Measurements from ENCODE around the gene TAS1R3.

Gene TAS1R3

GRCh38 chr1:1324524-1325287 lies 6.4 kb upstream of the TAS1R3 start, which contains the start of the genes CPTP and INTS11:
CPTP (plus strand) TSS chr1:1324802; CDS start chr1:1326911, 2,109 bp downstream.
INTS11 (minus strand) TSS chr1:1324660; CDS start chr1:1324608, 52 bp downstream.
- DNase-seq (ENCODE audit: low read depth): peak; percentile 94

- DNase-seq (ENCODE audit: low read depth): no peak
Measured at GRCh38 chr1:1325288-1326074, 5.6 kb upstream of the TAS1R3 start.

- no peak for DNase-seq (ENCODE audit: low read depth)
Measured at GRCh38 chr1:1326075-1326605, 4.9 kb upstream of the TAS1R3 start.

GRCh38 chr1:1327291-1327690 lies 3.8 kb upstream of the TAS1R3 start:
- DNase-seq (ENCODE audit: low read depth): no peak

GRCh38 chr1:1328254-1328653 lies 2.8 kb upstream of the TAS1R3 start:
- DNase-seq (ENCODE audit: low read depth): no peak

GRCh38 chr1:1329304-1330210 lies 1.5 kb upstream of the TAS1R3 start:
- no peak for DNase-seq (ENCODE audit: low read depth)

GRCh38 chr1:1330366-1331067 lies 563 bp upstream of the TAS1R3 start:
- DNase-seq (ENCODE audit: low read depth): no peak

- DNase-seq (ENCODE audit: low read depth): no peak
Measured at GRCh38 chr1:1332031-1332755, 1.1 kb downstream of the TAS1R3 start.

GRCh38 chr1:1332774-1333480 lies 1.8 kb downstream of the TAS1R3 start:
- DNase-seq (ENCODE audit: low read depth): no peak

- DNase-seq (ENCODE audit: low read depth): no peak
Measured at GRCh38 chr1:1333551-1334241, 2.6 kb downstream of the TAS1R3 start.

GRCh38 chr1:1334835-1335234 lies 3.8 kb downstream of the TAS1R3 start:
- DNase-seq (ENCODE audit: low read depth): no peak

GRCh38 chr1:1335283-1335682 lies 4.2 kb downstream of the TAS1R3 start:
- DNase-seq (ENCODE audit: low read depth): no peak

GRCh38 chr1:1335792-1336248 lies 4.7 kb downstream of the TAS1R3 start:
- no peak for DNase-seq (ENCODE audit: low read depth)

GRCh38 chr1:1336446-1336845 lies 5.4 kb downstream of the TAS1R3 start:
- DNase-seq (ENCODE audit: low read depth): no peak

GRCh38 chr1:1336931-1337792 lies 6.1 kb downstream of the TAS1R3 start:
- DNase-seq (ENCODE audit: low read depth): no peak

GRCh38 chr1:1337793-1338147 lies 6.7 kb downstream of the TAS1R3 start:
- DNase-seq (ENCODE audit: low read depth): peak; percentile 43

GRCh38 chr1:1338278-1338677 lies 7.2 kb downstream of the TAS1R3 start:
- DNase-seq (ENCODE audit: low read depth): no peak

- no peak for DNase-seq (ENCODE audit: low read depth)
Measured at GRCh38 chr1:1340185-1340584, 9.1 kb downstream of the TAS1R3 start.

Data from activated T-cell treated with anti-CD3 and anti-CD28 coated beads for 48 hours (primary cell).